NCI-H82 (cell line): ENCODE data around the gene MAZ.
"Not testable (repeated sequence)": the region's sequence is repeated elsewhere in the genome, so short reads cannot be mapped to it uniquely, and the experiment has no call there.

Experiments
- DNase-seq: peaks from one replicate; lab custom pipeline; 2025; lab: John Stamatoyannopoulos, UW

The MAZ gene

GRCh38 chr16:29806099-29806579 is at the start of gene MAZ:
MAZ (plus strand) TSS chr16:29806529; CDS start chr16:29806702, 173 bp downstream.
- DNase-seq, result peak; percentile 97

- DNase-seq, result no peak
Measured at GRCh38 chr16:29756654-29757053, 49.7 kb upstream of the MAZ start.

- not testable (repeated sequence) for DNase-seq
Measured at GRCh38 chr16:29757086-29757485, 49.2 kb upstream of the MAZ start.

- DNase-seq, result no peak
Measured at GRCh38 chr16:29757950-29758466, 48.3 kb upstream of the MAZ start.

GRCh38 chr16:29760567-29761279 is 45.6 kb upstream of the MAZ start:
- DNase-seq, result no peak

- not testable (repeated sequence) for DNase-seq
Measured at GRCh38 chr16:29761280-29761651, 45.1 kb upstream of the MAZ start.

- DNase-seq, result no peak
Measured at GRCh38 chr16:29761882-29762281, 44.4 kb upstream of the MAZ start.

GRCh38 chr16:29763326-29763725 is 43.0 kb upstream of the MAZ start:
- no peak for DNase-seq

GRCh38 chr16:29765167-29766032 is 40.9 kb upstream of the MAZ start:
- DNase-seq, result no peak

- DNase-seq, result no peak
Measured at GRCh38 chr16:29766571-29766970, 39.8 kb upstream of the MAZ start.

- no peak for DNase-seq
Measured at GRCh38 chr16:29767062-29767461, 39.3 kb upstream of the MAZ start.

- DNase-seq, result no peak
Measured at GRCh38 chr16:29769507-29769906, 36.8 kb upstream of the MAZ start.

GRCh38 chr16:29770250-29770929 is 35.9 kb upstream of the MAZ start:
- no peak for DNase-seq

- not testable (repeated sequence) for DNase-seq
Measured at GRCh38 chr16:29772330-29772729, 34.0 kb upstream of the MAZ start.

- DNase-seq, result no peak
Measured at GRCh38 chr16:29774730-29775129, 31.6 kb upstream of the MAZ start.

GRCh38 chr16:29775742-29776408 is 30.5 kb upstream of the MAZ start:
- no peak for DNase-seq

- no peak for DNase-seq
Measured at GRCh38 chr16:29777576-29778350, 28.6 kb upstream of the MAZ start, which contains the start of gene ZG16. ZG16 (plus strand) TSS chr16:29778256; CDS start chr16:29779267, 1,011 bp downstream.

GRCh38 chr16:29779474-29779873 is 26.9 kb upstream of the MAZ start:
- no peak for DNase-seq

- DNase-seq, result not testable (repeated sequence)
Measured at GRCh38 chr16:29783094-29783953, 23.0 kb upstream of the MAZ start.

- no peak for DNase-seq
Measured at GRCh38 chr16:29784157-29784556, 22.2 kb upstream of the MAZ start.
